ENCODE measurements around the gene RFX5.
A peak's percentile ranks its signal among the peaks of the same experiment; 100 is the strongest.

- no peak for TF ChIP-seq MAX (IDR thresholded peaks at IDR 0.05)
- no peak for TF ChIP-seq CTCF (IDR thresholded peaks at IDR 0.05; ENCODE audit: low read depth, low read length, missing input control)
- TF ChIP-seq REST (IDR thresholded peaks at IDR 0.05) = peak; percentile 48
- peak; percentile 95 for TF ChIP-seq ATF3 (IDR thresholded peaks at IDR 0.05)
- TF ChIP-seq JUND (IDR thresholded peaks at IDR 0.05) = peak; percentile 98 to 99
- peak; percentile 83 for TF ChIP-seq NR2F2 (IDR thresholded peaks at IDR 0.05)
- TF ChIP-seq GABPA (IDR thresholded peaks at IDR 0.05 in 1 of 2, conservative IDR thresholded peaks at IDR 0.05 in 1 of 2) = no peak
- no peak for TF ChIP-seq TAF1 (conservative IDR thresholded peaks at IDR 0.05)
- peak; percentile 58 for TF ChIP-seq YY1 (IDR thresholded peaks at IDR 0.05)
- peak; percentile 21 to 42 for TF ChIP-seq RAD21 (IDR thresholded peaks at IDR 0.05)
- TF ChIP-seq EGR1 (IDR thresholded peaks at IDR 0.05; ENCODE audit: low read depth in 2 of 2) = no peak
- peak; percentile 67 for TF ChIP-seq SP1 (IDR thresholded peaks at IDR 0.05)
- peak; percentile 92 to 93 for TF ChIP-seq RXRA (IDR thresholded peaks at IDR 0.05)
These were observed 32.7 kb downstream of the RFX5 start for GRCh38 chr1:151314137-151314875.

All from liver (tissue), 3 donors.